CD14-positive monocyte (primary cell): ENCODE data around the gene CYTH3. TPM values are rescaled to one million over a fixed set of nuclear protein-coding genes. Genes with fewer than 3 reads are reported as not detected.

Experiments used
- DNase-seq, 3 donors: peaks; one replicate each; pipeline ENCODE4 v3.0.0-alpha.2; 2011 to 2022
- H2AFZ ChIP-seq: 2 replicates; pipeline ENCODE4 v1.6.0; 2012; ENCODE audit warnings: mild to moderate bottlenecking, low read depth, low read length, inconsistent platforms; ENCODE audit not compliant: insufficient read depth, poor library complexity, severe bottlenecking
- H3K27ac ChIP-seq, 2 donors: 1 replicate in 1 of 2; 2 replicates in 1 of 2; pipeline ENCODE4 v1.5.1; 2012 to 2013; ENCODE audit warnings: low read length in 2 of 2, control low read depth in 1 of 2, inconsistent platforms in 1 of 2, low read depth in 1 of 2, mild to moderate bottlenecking in 1 of 2
- H3K27me3 ChIP-seq, 2 donors: one replicate each; pipeline versions ENCODE4 v1.6.0 to v1.6.1; 2011 to 2013; ENCODE audit warnings: low read length in 2 of 2; ENCODE audit not compliant: control insufficient read depth in 2 of 2, insufficient read depth in 2 of 2
- H3K36me3 ChIP-seq, 2 donors: replicated peaks in 1 of 2; 1 replicate in 1 of 2; 2 replicates in 1 of 2; pipeline versions ENCODE4 v1.5.1 to v1.6.1; 2012 to 2013; ENCODE audit warnings: low read length in 2 of 2, control low read depth in 1 of 2, inconsistent platforms in 1 of 2, mild to moderate bottlenecking in 1 of 2; ENCODE audit not compliant: insufficient read depth in 2 of 2, control insufficient read depth in 1 of 2
- H3K4me1 ChIP-seq, 2 donors: 1 replicate in 1 of 2; 2 replicates in 1 of 2; pipeline versions ENCODE4 v1.5.1 to v1.6.1; 2012 to 2013; ENCODE audit warnings: low read length in 2 of 2, control low read depth in 1 of 2, inconsistent platforms in 1 of 2, mild to moderate bottlenecking in 1 of 2, moderate library complexity in 1 of 2; ENCODE audit not compliant: insufficient read depth in 2 of 2, control insufficient read depth in 1 of 2
- H3K4me2 ChIP-seq: replicated peaks from 2 replicates; pipeline ENCODE3; 2012; ENCODE audit warnings: low read length, moderate library complexity, mild to moderate bottlenecking; ENCODE audit not compliant: poor library complexity, severe bottlenecking; ENCODE audit errors: extremely low read depth
- H3K4me3 ChIP-seq, 3 experiments: fragments of 200-600 bp in 1 of 3; sonication (generic) in 1 of 3; replicated peaks in 1 of 3; 1 replicate in 2 of 3; 2 replicates in 1 of 3; pipeline ENCODE4 v1.5.1; 2011 to 2013; ENCODE audit warnings: low read length in 3 of 3, mild to moderate bottlenecking in 3 of 3, control low read depth in 2 of 3, low read depth in 2 of 3, inconsistent platforms in 1 of 3, moderate library complexity in 1 of 3
- H3K79me2 ChIP-seq: 2 replicates; pipeline ENCODE4 v1.6.0; 2012; ENCODE audit warnings: mild to moderate bottlenecking, control low read depth, inconsistent platforms, low read length, moderate library complexity; ENCODE audit not compliant: insufficient read depth
- H3K9ac ChIP-seq: 2 replicates; pipeline ENCODE4 v1.6.0; 2017; ENCODE audit warnings: low read length, mild to moderate bottlenecking; ENCODE audit not compliant: insufficient read depth, poor library complexity, severe bottlenecking
- H3K9me3 ChIP-seq, 2 donors: replicated peaks in 1 of 2; 1 replicate in 1 of 2; 2 replicates in 1 of 2; pipeline versions ENCODE4 v1.5.1 to v1.6.1; 2012 to 2013; ENCODE audit warnings: low read length in 2 of 2, control low read depth in 1 of 2; ENCODE audit not compliant: control insufficient read depth in 1 of 2, insufficient read depth in 1 of 2
- H4K20me1 ChIP-seq: 2 replicates; pipeline ENCODE4 v1.6.0; 2012; ENCODE audit warnings: mild to moderate bottlenecking, low read length, control low read depth, moderate library complexity; ENCODE audit not compliant: insufficient read depth
- H3K27ac Mint-ChIP-seq, 7 donors: one replicate each; pipeline ENCODE4 v1.8.0; 2020; ENCODE audit warnings: mild to moderate bottlenecking in 7 of 7, mixed read lengths in 7 of 7, moderate library complexity in 6 of 7, inconsistent platforms in 2 of 7
- H3K27me3 Mint-ChIP-seq, 3 donors: one replicate each; pipeline ENCODE4 v1.8.0; 2021 to 2022; ENCODE audit warnings: low read depth in 3 of 3, mild to moderate bottlenecking in 3 of 3, mixed read lengths in 3 of 3, moderate library complexity in 3 of 3, inconsistent platforms in 1 of 3
- H3K36me3 Mint-ChIP-seq, 2 donors: one replicate each; pipeline ENCODE4 v1.8.0; 2020; ENCODE audit warnings: mixed read lengths in 2 of 2, inconsistent platforms in 1 of 2, mild to moderate bottlenecking in 1 of 2
- H3K4me1 Mint-ChIP-seq: one replicate; pipeline ENCODE4 v1.8.0; 2020; ENCODE audit warnings: mild to moderate bottlenecking, mixed read lengths
- H3K4me3 Mint-ChIP-seq, 2 donors: one replicate each; pipeline ENCODE4 v1.8.0; 2020; ENCODE audit warnings: mild to moderate bottlenecking in 2 of 2, mixed read lengths in 2 of 2, moderate library complexity in 1 of 2
- H3K9me3 Mint-ChIP-seq, 7 donors: one replicate each; pipeline ENCODE4 v1.8.0; 2020 to 2022; ENCODE audit warnings: mixed read lengths in 7 of 7, mild to moderate bottlenecking in 6 of 7, moderate library complexity in 6 of 7, inconsistent platforms in 2 of 7
- WGBS: methylation state at CpG from one replicate; pipeline ENCODE4 v1.1.5; 2013; ENCODE audit warnings: missing lambda C conversion rate; ENCODE audit not compliant: insufficient coverage; 5-methylcytosine and 5-hydroxymethylcytosine counted together
- intact Hi-C, 2 donors: fragments of 100-400 bp; cut with micrococcal nuclease; formaldehyde crosslinking; loops; one replicate each; pipeline versions ENCODE4 v1.15.0 to v1.15.1; 2023
- polyA plus RNA-seq, 3 donors: library from polyadenylated mRNA; depleted of rRNA in 1 of 3; unstranded in 2 of 3; stranded (reverse) in 1 of 3; fragments of 300-500 nt in 2 of 3; fragments of >200 nt in 1 of 3; fragmentation: Illumina TruSeq in 2 of 3; gene quantifications; 1 replicate in 2 of 3; 2 replicates in 1 of 3; pipeline ENCODE4 v1.2.3, GENCODE V29; 2012 to 2021
- TF ChIP-seq, protein P1 (sequence below): fragments of 200-600 bp; IDR thresholded peaks from one replicate; pipeline ENCODE4 v1.8.0; 2022; ENCODE audit warnings: antibody characterized with exemption, mild to moderate bottlenecking

The CYTH3 gene
- polyA plus RNA-seq, 3 donors, result 1.3 to 8.5 (median 1.4) TPM

DNA sequence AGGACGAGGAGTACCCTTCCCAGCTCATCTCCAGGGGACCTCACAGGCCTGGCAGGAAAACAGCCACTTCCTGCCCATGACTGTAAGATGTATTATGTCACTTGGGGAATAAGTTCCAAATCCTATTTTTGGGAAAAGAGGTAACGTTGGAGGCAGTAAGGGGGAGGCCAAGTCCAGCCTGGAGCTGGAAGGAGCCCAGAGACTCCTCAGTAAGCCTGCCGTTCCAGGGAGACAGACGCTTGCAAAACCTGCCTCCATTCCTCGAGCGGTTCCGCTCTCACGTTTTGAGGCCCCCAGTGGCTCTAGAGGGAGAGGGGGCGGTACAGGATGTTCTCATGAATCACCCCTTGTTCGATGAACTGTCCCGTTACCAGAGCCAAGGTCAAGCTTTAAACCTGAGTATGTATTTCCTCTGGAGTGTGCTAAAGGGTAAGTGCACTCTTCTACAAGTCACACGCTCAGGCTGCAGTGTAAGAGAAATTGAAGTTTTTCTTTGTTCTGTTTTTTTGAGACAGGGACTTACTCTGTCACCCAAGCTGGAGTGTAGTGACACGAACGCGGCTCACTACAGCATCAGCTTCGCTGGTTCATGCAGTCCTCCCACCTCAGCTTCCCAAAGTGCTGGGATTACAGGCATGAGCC lies 45.5 kb upstream of the CYTH3 start:
- Mint-ChIP-seq H3K36me3 (no peaks in the 10 kb centered on the region), H3K4me3 (peak overlapping the region; percentile 63 to 86), H3K4me1 (peaks cover 12% of the 10 kb centered on the region), H3K27me3 (peaks cover 0 to 3% (median under 1%) of the 10 kb centered on the region in 3 donors), H3K9me3 (no peaks in the 10 kb centered on the region), H3K27ac (peak overlapping the region in 4 of 7 donors; percentile 13 to 63 (median 36))
- H3K36me3 ChIP-seq, result no peaks in the 10 kb centered on the region
- peak overlapping the region in 1 of 2 donors; percentile 31 for H3K27ac ChIP-seq
- 19% methylated on average over 14 of the region's 16 CpGs for WGBS
- H2AFZ ChIP-seq, result peak overlapping the region; percentile 85
- peak; percentile 30 to 51 (median 43) for DNase-seq
- H3K9me3 ChIP-seq, result no peaks in the 10 kb centered on the region
- no peaks in the 10 kb centered on the region for H3K27me3 ChIP-seq
- H4K20me1 ChIP-seq, result no peaks in the 10 kb centered on the region
- H3K4me1 ChIP-seq, result peaks cover 6 to 10% of the 10 kb centered on the region in 2 donors
- peak overlapping the region in 1 of 3 experiments; percentile 58 for H3K4me3 ChIP-seq
- H3K4me2 ChIP-seq, result peak overlapping the region; percentile 58
- intact Hi-C loops, result no loop called here
- TF ChIP-seq, protein P1, sequence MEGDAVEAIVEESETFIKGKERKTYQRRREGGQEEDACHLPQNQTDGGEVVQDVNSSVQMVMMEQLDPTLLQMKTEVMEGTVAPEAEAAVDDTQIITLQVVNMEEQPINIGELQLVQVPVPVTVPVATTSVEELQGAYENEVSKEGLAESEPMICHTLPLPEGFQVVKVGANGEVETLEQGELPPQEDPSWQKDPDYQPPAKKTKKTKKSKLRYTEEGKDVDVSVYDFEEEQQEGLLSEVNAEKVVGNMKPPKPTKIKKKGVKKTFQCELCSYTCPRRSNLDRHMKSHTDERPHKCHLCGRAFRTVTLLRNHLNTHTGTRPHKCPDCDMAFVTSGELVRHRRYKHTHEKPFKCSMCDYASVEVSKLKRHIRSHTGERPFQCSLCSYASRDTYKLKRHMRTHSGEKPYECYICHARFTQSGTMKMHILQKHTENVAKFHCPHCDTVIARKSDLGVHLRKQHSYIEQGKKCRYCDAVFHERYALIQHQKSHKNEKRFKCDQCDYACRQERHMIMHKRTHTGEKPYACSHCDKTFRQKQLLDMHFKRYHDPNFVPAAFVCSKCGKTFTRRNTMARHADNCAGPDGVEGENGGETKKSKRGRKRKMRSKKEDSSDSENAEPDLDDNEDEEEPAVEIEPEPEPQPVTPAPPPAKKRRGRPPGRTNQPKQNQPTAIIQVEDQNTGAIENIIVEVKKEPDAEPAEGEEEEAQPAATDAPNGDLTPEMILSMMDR, result no peak
- H3K9ac ChIP-seq, result peak overlapping the region; percentile 47
- no peaks in the 10 kb centered on the region for H3K79me2 ChIP-seq

DNA sequence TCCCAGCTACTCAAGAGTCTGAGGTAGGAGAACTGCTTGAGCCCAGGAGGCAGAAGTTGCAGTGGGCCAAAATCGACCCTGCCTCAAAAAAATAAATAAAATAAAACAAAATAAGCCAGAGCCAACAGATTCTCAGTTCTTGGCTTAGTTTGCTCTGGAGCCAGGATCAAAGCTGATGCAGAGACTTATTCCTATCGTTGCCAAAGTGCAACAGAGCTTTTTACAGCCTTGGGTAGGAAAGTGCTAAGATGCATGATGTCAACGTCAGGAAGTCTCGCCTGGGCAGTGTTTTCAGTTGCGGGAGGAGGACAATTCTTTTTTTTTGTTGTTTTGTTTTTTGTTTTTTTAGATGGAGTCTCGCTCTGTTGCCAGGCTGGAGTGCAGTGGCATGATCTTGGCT lies 43.8 kb upstream of the CYTH3 start:
- Histone ChIP-seq H3K36me3 (no peaks in the 10 kb centered on the region), H4K20me1 (no peaks in the 10 kb centered on the region)

More for the DNA sequence above, 43.8 kb upstream of the CYTH3 start:
- H3K4me1 Mint-ChIP-seq, result peaks cover 11% of the 10 kb centered on the region
- 100% methylated on average over 1 of the region's 6 CpGs for WGBS
- Histone ChIP-seq H3K4me3 (no peak overlapping the region), H3K9me3 (no peaks in the 10 kb centered on the region), H3K9ac (no peak overlapping the region), H3K4me1 (peaks cover 6 to 10% of the 10 kb centered on the region in 2 donors), H3K79me2 (no peaks in the 10 kb centered on the region), H2AFZ (no peak overlapping the region), H3K27me3 (no peaks in the 10 kb centered on the region), H3K4me2 (no peak overlapping the region), H3K27ac (no peak overlapping the region)
- no peaks in the 10 kb centered on the region for H3K9me3 Mint-ChIP-seq
- H3K27ac Mint-ChIP-seq, result no peak overlapping the region
- TF ChIP-seq, protein P1, result no peak
- DNase-seq, result no peak
- H3K36me3 Mint-ChIP-seq, result no peaks in the 10 kb centered on the region
- no peak overlapping the region for H3K4me3 Mint-ChIP-seq
- intact Hi-C loops, result no loop called here
- peaks cover 0 to 3% (median 0%) of the 10 kb centered on the region in 3 donors for H3K27me3 Mint-ChIP-seq
